H1 (cell line): ENCODE results near the gene CCNYL1. TPM values are rescaled to one million over a fixed set of nuclear protein-coding genes. Genes with fewer than 3 reads are reported as not detected.

Experiments used
- CTCF ChIA-PET: fragments of 300-600 bp; sonication (Branson Sonifier 250); formaldehyde crosslinking; loops from one replicate; lab custom pipeline; 2021; ENCODE audit not compliant: partially characterized antibody; lab: Charles Lee
- POLR2A ChIA-PET: fragments of 300-600 bp; sonication (Branson Sonifier 250); formaldehyde crosslinking; loops from one replicate; lab custom pipeline; 2021; ENCODE audit warnings: inconsistent platforms; ENCODE audit not compliant: partially characterized antibody; lab: Charles Lee
- DNase-seq, 2 experiments: peaks; one replicate each; pipeline versions ENCODE4 v3.0.0 to v3.0.0-alpha.2; 2010 to 2022; ENCODE audit warnings: low spot score in 2 of 2, low read depth in 1 of 2, mixed read lengths in 1 of 2
- FAIRE-seq: peaks from 2 replicates; lab custom pipeline; 2011; peaks lifted over from hg19 to GRCh38; lab: Jason Lieb, UNC
- H2AFZ ChIP-seq: 2 replicates; pipeline ENCODE4 v1.8.1; 2012; ENCODE audit warnings: low read length, inconsistent platforms
- H2AK5ac ChIP-seq: 2 replicates; pipeline ENCODE4 v1.6.1; 2013; ENCODE audit warnings: low read depth, low read length
- H2BK120ac ChIP-seq: replicated peaks from 2 replicates; pipeline ENCODE3; 2013; ENCODE audit warnings: low read depth, low read length, inconsistent platforms
- H2BK12ac ChIP-seq: 2 replicates; pipeline ENCODE4 v1.6.1; 2013; ENCODE audit warnings: low read depth, low read length
- H2BK15ac ChIP-seq: 2 replicates; pipeline ENCODE4 v1.6.1; 2013; ENCODE audit warnings: low read length
- H2BK20ac ChIP-seq: 2 replicates; pipeline ENCODE4 v1.6.1; 2013; ENCODE audit warnings: low read length
- H2BK5ac ChIP-seq: 2 replicates; pipeline ENCODE4 v1.6.1; 2013; ENCODE audit warnings: low read depth, low read length
- H3K14ac ChIP-seq: 2 replicates; pipeline ENCODE4 v1.6.1; 2013; ENCODE audit warnings: inconsistent platforms; ENCODE audit not compliant: insufficient read length
- H3K18ac ChIP-seq: 2 replicates; pipeline ENCODE4 v1.6.1; 2013; ENCODE audit warnings: low read length; ENCODE audit errors: extremely low read depth
- H3K23ac ChIP-seq: 2 replicates; pipeline ENCODE4 v1.6.1; 2013; ENCODE audit warnings: inconsistent platforms; ENCODE audit not compliant: insufficient read length
- H3K23me2 ChIP-seq: 2 replicates; pipeline ENCODE4 v1.6.1; 2013; ENCODE audit warnings: low read depth, low read length
- H3K27ac ChIP-seq: 2 replicates; pipeline ENCODE4 v1.6.1; 2011; ENCODE audit warnings: low read depth, low read length, inconsistent platforms
- H3K27me3 ChIP-seq, 4 experiments: replicated peaks in 1 of 4; 1 replicate in 1 of 4; 2 replicates in 3 of 4; pipeline versions ENCODE4 v1.6.1 to v1.8.1; 2011 to 2013; ENCODE audit warnings: low read length in 3 of 4, mild to moderate bottlenecking in 3 of 4, inconsistent platforms in 2 of 4, mixed read lengths in 2 of 4, moderate library complexity in 1 of 4; ENCODE audit not compliant: control insufficient read depth in 3 of 4, insufficient read depth in 3 of 4; ENCODE audit errors: extremely low read depth in 1 of 4
- H3K36me3 ChIP-seq, 4 experiments: 2 replicates each; pipeline versions ENCODE4 v1.6.1 to v1.8.1; 2011 to 2013; ENCODE audit warnings: mild to moderate bottlenecking in 4 of 4, low read length in 3 of 4, moderate library complexity in 2 of 4, control low read depth in 1 of 4, inconsistent platforms in 1 of 4; ENCODE audit not compliant: insufficient read depth in 4 of 4, control insufficient read depth in 2 of 4
- H3K4ac ChIP-seq: replicated peaks from 2 replicates; pipeline ENCODE3; 2013; ENCODE audit warnings: low read length, low read depth, mixed read lengths, inconsistent platforms; ENCODE audit not compliant: insufficient read length
- H3K4me1 ChIP-seq, 4 experiments: replicated peaks in 1 of 4; 1 replicate in 1 of 4; 2 replicates in 3 of 4; pipeline versions ENCODE4 v1.6.1 to v1.8.1; 2011 to 2013; ENCODE audit warnings: low read length in 3 of 4, inconsistent platforms in 2 of 4, mixed read lengths in 1 of 4; ENCODE audit not compliant: insufficient read depth in 4 of 4, control insufficient read depth in 3 of 4
- H3K4me2 ChIP-seq, 2 experiments: 2 replicates each; pipeline versions ENCODE4 v1.6.1 to v1.8.1; 2011 to 2013; ENCODE audit warnings: low read depth in 2 of 2, low read length in 2 of 2, control low read depth in 1 of 2, inconsistent platforms in 1 of 2, mild to moderate bottlenecking in 1 of 2; ENCODE audit not compliant: insufficient read depth in 1 of 2
- H3K4me3 ChIP-seq, 4 experiments: fragments of 200-600, 300-600 bp in 1 of 4; sonication (generic), shearing (Covaris generic), sonication (Bioruptor Twin) in 1 of 4; 2 replicates each; pipeline versions ENCODE4 v1.5.1 to v1.8.1; 2011 to 2016; ENCODE audit warnings: low read length in 4 of 4, low read depth in 3 of 4, control low read depth in 2 of 4, inconsistent platforms in 2 of 4, mild to moderate bottlenecking in 2 of 4, mixed read lengths in 1 of 4, moderate library complexity in 1 of 4; ENCODE audit not compliant: insufficient read depth in 2 of 4; ENCODE audit errors: extremely low read depth in 1 of 4
- H3K56ac ChIP-seq: replicated peaks from 2 replicates; pipeline ENCODE3; 2013; ENCODE audit warnings: low read depth, mild to moderate bottlenecking, mixed read lengths, low read length, inconsistent platforms; ENCODE audit not compliant: insufficient read length
- H3K79me1 ChIP-seq: 2 replicates; pipeline ENCODE4 v1.6.1; 2013; ENCODE audit warnings: low read depth, low read length, control low read depth
- H3K79me2 ChIP-seq, 2 experiments: 2 replicates each; pipeline versions ENCODE4 v1.6.1 to v1.8.1; 2012 to 2013; ENCODE audit warnings: low read length in 2 of 2, mild to moderate bottlenecking in 2 of 2, inconsistent platforms in 1 of 2; ENCODE audit not compliant: insufficient read depth in 2 of 2, control insufficient read depth in 1 of 2
- H3K9ac ChIP-seq, 4 experiments: replicated peaks in 1 of 4; 1 replicate in 1 of 4; 2 replicates in 3 of 4; pipeline versions ENCODE4 v1.6.1 to v1.8.1; 2011 to 2013; ENCODE audit warnings: low read depth in 3 of 4, low read length in 3 of 4, control low read depth in 2 of 4, mild to moderate bottlenecking in 2 of 4, moderate library complexity in 2 of 4, inconsistent platforms in 1 of 4; ENCODE audit errors: extremely low read depth in 1 of 4
- H3K9me3 ChIP-seq, 2 experiments: 2 replicates each; pipeline versions ENCODE4 v1.6.1 to v1.8.1; 2012 to 2013; ENCODE audit warnings: mild to moderate bottlenecking in 2 of 2, moderate library complexity in 2 of 2, control low read depth in 1 of 2, inconsistent platforms in 1 of 2, low read depth in 1 of 2, low read length in 1 of 2, mixed read lengths in 1 of 2; ENCODE audit not compliant: insufficient read depth in 2 of 2
- H4K20me1 ChIP-seq, 2 experiments: replicated peaks in 1 of 2; 2 replicates each; pipeline versions ENCODE3 to v1.8.1; 2011 to 2013; ENCODE audit warnings: inconsistent platforms in 2 of 2, low read length in 2 of 2, mild to moderate bottlenecking in 1 of 2; ENCODE audit not compliant: insufficient read depth in 2 of 2, control insufficient read depth in 1 of 2
- H4K5ac ChIP-seq: 2 replicates; pipeline ENCODE4 v1.6.1; 2013; ENCODE audit warnings: low read length, low read depth, mixed read lengths, inconsistent platforms; ENCODE audit not compliant: insufficient read length
- H4K8ac ChIP-seq: 2 replicates; pipeline ENCODE4 v1.8.0; 2013; ENCODE audit warnings: mild to moderate bottlenecking, moderate library complexity, low read length, inconsistent platforms; ENCODE audit not compliant: insufficient read depth; ENCODE audit errors: extremely low read depth
- H4K91ac ChIP-seq: replicated peaks from 2 replicates; pipeline ENCODE3; 2013; ENCODE audit warnings: low read length, mixed read lengths, inconsistent platforms; ENCODE audit not compliant: insufficient read length
- EGR1 ChIP-seq: IDR thresholded peaks from 2 replicates; pipeline ENCODE4 v1.6.1; 2011; ENCODE audit warnings: low read depth, low read length, borderline replicate concordance
- WGBS, 2 experiments: shearing (Covaris generic) in 1 of 2; methylation state at CpG; one replicate each; pipeline versions ENCODE4 v1.1.6 to v1.1.7; 2013 to 2015; ENCODE audit warnings: low lambda C conversion rate in 2 of 2, mixed read lengths in 2 of 2, inconsistent platforms in 1 of 2, low coverage in 1 of 2, missing lambda C conversion rate in 1 of 2; ENCODE audit not compliant: insufficient replicate concordance in 2 of 2, insufficient coverage in 1 of 2, insufficient read length in 1 of 2; ENCODE audit errors: extremely low coverage in 1 of 2, missing lambda C conversion rate in 1 of 2; 5-methylcytosine and 5-hydroxymethylcytosine counted together
- polyA plus RNA-seq, 7 experiments: library from polyadenylated mRNA; depleted of rRNA in 3 of 7; stranded (reverse) in 5 of 7; unstranded in 2 of 7; fragments of >200 nt in 5 of 7; fragments of 200-250 nt in 2 of 7; gene quantifications; 1 replicate in 5 of 7; 2 replicates in 1 of 7; 4 replicates in 1 of 7; pipeline versions ENCODE4 v1.2.1 to v1.2.3, GENCODE V29; 2011 to 2013; ENCODE audit warnings: missing spikeins in 2 of 7, mixed read lengths in 2 of 7
- total RNA-seq: library from RNA; stranded (reverse); fragmentation: NEBNext Ultra II Directional; extraction: Animal tissue kit (Norgen Biotek cat#: 25700); gene quantifications from 2 replicates; pipeline ENCODE4 v1.2.1, GENCODE V29; 2021
- TF ChIP-seq, protein P1 (sequence below): IDR thresholded peaks from 2 replicates; pipeline ENCODE4 v1.6.1; 2012; ENCODE audit warnings: inconsistent platforms

The CCNYL1 gene
- total and polyA plus RNA-seq, 2 of the 8 experiments (the other 6 are each of a cell fraction or from before 2014, with no cell fraction given) = 13.3 to 35.4 TPM

DNA sequence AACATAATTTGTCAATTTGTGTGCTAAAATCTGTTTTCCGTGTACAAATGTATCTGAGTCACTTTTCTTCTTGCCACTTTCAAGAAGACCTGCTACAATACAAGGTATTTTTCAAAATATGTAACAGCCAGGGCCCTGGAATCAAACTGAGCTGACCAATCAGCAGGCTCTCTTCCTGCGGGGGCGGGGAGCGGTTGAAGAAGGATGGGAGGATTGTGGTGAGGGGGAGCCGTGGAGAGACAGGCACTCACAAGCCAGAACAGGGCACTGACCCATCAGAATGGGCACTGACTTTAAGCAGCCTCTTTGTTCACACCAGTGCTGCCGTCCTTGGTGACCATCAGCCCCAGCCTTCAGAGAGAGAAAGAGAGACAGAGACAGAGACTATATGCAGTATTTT lies 40.6 kb upstream of the CCNYL1 start:
- H3K4me2 ChIP-seq = no peak overlapping the region; a peak in 1 of 4 replicates
- FAIRE-seq = no peak
- 62% methylated on average over 6 of the region's 6 CpGs; no CpG with 5 or more reads in 1 of the 2 experiments for WGBS, 2 experiments
- H3K23ac ChIP-seq = no peak overlapping the region
- H3K4me3 ChIP-seq = no peak overlapping the region
- H4K20me1 ChIP-seq = no peaks in the 10 kb centered on the region
- no peak overlapping the region for H3K9ac ChIP-seq
- peaks cover 0 to 7% (median 2%) of the 10 kb centered on the region in 4 experiments; a peak in 5 of 7 replicates for H3K4me1 ChIP-seq
- ChIA-PET CTCF (interaction anchor here (0.5 to 2.1 kb wide), 2 partner anchors 22 to 702 kb away, joined by 5 to 13 read pairs; no protein-coding TSS in a partner anchor), POLR2A (interaction anchor here (1.1 to 1.6 kb wide), 2 partner anchors 10 to 19 kb away, joined by 3 to 5 read pairs; no protein-coding TSS in a partner anchor)
- H3K56ac ChIP-seq = no peak overlapping the region
- H2AK5ac ChIP-seq = no peak overlapping the region
- no peak overlapping the region for H3K4ac ChIP-seq
- H2BK20ac ChIP-seq = no peak overlapping the region
- H4K5ac ChIP-seq = no peak overlapping the region
- H3K36me3 ChIP-seq = no peaks in the 10 kb centered on the region
- H3K27ac ChIP-seq = no peak overlapping the region
- H2AFZ ChIP-seq = no peak overlapping the region; the same call in 1 of the 2 replicates
- H3K79me1 ChIP-seq = no peaks in the 10 kb centered on the region
- H4K91ac ChIP-seq = no peak overlapping the region
- H3K23me2 ChIP-seq = no peaks in the 10 kb centered on the region
- peak in 1 of 2 experiments; percentile 61 for DNase-seq
- peak overlapping the region; percentile 87 for H3K18ac ChIP-seq
- H3K27me3 ChIP-seq = no peaks in the 10 kb centered on the region
- no peaks in the 10 kb centered on the region for H3K79me2 ChIP-seq
- no peak overlapping the region; the same call in 1 of the 2 replicates for H2BK15ac ChIP-seq
- no peaks in the 10 kb centered on the region for H3K9me3 ChIP-seq
- TF ChIP-seq, protein P1, sequence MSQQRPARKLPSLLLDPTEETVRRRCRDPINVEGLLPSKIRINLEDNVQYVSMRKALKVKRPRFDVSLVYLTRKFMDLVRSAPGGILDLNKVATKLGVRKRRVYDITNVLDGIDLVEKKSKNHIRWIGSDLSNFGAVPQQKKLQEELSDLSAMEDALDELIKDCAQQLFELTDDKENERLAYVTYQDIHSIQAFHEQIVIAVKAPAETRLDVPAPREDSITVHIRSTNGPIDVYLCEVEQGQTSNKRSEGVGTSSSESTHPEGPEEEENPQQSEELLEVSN = no peak
- 0 out of 2 replicates have a peak, but pooled peaks have one; percentile 69 for TF ChIP-seq EGR1
- TF ChIP-seq, all 59 proteins: peak for 1
- Histone ChIP-seq H3K14ac (no peak overlapping the region), H2BK5ac (no peak overlapping the region), H4K8ac (no peak overlapping the region), H2BK12ac (no peak overlapping the region), H2BK120ac (no peak overlapping the region)
